HG03064 (cell line): ENCODE measurements around the gene CSDE1.
A peak's percentile ranks its signal among the peaks of the same experiment; 100 is the strongest.

Experiments used
- ATAC-seq: cut with Tn5 transposase; IDR thresholded peaks from one replicate; pipeline ENCODE4 v1.9.1; 2021; ENCODE audit warnings: low read depth; ENCODE audit not compliant: unreplicated experiment

Gene CSDE1

DNA sequence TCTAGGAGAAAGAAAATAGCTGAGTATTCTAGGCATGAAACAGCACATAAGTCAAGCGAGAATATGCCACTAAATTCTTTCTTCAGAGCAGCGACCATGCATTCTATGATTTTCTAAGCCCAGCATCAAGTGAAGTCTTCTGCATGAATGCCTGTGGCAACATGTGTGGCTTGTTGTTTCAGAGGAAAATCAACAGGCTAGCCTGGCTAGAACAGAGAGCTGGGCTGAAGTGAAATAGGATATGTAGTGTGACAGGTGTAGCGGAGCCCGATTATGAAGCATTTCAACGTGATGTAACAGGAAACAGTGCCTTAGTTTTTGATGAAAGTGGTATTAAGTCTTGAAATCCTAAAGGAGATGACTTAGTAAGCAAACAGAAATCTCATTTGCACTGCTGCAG, 7.0 kb downstream of the CSDE1 start:
- no peak for ATAC-seq

DNA sequence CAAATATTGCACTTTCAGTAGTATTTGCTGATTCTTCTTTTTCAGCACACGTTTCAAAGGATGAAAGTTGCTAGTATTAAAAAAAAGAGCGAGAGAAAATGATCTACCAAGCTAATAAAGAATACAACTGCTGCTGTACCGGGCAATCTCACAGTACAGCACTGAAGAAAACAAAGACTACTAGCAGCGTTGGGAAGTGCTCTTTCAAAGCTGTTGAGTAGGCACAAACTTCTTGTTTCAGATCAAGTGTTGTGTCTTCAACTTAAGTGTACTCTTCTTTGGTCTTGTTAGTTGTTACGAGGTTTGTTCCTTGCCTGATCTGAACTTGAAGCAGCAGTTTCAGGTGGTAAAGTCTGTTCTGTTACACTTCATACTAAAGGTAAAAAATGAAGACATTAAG, 7.9 kb downstream of the CSDE1 start:
- ATAC-seq = no peak

DNA sequence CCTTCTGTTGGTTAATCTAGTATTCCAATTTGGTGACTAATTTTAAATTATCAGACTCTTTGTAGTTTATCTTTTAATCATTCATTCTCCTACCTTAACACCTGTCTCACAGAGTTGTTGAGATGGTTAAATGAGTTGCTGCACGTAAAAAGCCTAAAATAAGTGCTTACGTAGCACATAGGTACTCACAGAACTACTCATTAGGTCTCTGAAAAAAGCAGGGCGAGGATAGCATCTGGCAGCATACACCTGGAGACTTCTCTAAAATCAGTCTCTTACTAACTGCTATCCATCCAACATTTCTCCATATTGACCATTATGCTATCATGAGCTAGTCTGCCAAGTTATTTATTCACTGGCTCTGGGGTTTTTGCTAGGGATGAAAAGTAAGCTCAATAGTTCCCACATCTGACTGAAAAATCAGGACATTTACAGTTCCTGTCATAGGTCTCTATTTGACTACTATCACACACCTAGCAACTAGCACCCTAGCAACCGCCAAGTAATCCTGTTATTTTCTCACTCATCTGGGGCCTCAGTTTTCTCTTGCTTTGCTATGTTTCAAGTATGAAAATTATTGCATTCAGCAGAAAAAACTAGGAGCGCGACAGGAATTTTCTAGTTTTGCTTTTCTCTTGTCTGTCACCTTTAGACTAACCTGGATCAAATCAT, 11.2 kb downstream of the CSDE1 start:
- ATAC-seq = no peak

DNA sequence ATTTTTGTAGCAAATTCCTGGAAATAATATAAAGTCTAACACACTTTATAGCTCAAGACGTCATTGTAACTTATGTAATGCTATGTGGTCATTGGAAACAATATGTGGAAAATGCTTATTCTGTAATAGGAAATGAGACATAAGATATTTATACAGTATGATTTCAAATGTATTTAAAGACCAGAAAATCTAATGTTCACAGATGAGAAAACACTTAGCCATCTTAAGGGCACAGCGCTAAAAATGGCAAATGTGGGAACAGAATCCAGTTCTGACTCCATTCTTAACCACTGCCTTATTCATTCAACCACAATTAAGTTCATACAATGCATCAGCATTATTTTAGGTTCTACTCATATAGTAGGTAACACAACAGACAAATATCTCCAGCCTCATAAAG, 12.5 kb downstream of the CSDE1 start:
- no peak for ATAC-seq

DNA sequence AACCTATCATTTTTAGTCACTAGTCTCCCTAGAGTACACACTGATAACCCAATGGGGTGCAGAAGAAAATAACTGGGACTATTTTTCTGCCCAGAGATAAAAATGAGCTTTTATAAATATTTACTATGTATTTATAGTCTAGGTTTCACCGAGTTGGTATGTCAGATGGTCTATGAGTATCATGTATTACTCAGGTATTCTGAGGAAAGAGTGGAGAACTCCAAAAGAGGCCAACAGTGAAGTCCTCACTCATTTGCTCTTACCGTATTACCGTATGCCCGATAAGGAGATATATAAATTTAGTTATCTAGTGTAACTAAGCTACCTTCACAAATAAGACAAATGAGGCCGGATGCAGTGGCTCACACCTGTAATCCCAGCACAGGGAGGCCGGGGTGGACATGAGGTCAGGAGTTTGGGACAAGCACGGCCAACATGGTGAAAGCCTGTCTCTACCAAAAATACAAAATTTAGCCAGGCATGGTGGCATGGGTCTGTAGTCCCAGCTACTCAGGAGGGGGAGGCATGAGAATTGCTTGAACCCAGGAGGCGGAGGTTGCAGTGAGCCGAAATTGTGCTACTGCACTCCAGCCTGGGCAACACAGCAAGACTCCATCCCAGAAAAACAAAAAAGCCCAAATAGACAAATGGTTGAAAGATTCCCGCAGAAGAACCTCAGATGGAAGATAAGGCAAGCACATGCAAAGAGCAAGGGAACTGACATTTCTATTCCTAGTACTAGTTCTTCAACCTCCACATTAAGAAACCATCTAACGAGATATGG, 15.6 kb downstream of the CSDE1 start:
- ATAC-seq = no peak

DNA sequence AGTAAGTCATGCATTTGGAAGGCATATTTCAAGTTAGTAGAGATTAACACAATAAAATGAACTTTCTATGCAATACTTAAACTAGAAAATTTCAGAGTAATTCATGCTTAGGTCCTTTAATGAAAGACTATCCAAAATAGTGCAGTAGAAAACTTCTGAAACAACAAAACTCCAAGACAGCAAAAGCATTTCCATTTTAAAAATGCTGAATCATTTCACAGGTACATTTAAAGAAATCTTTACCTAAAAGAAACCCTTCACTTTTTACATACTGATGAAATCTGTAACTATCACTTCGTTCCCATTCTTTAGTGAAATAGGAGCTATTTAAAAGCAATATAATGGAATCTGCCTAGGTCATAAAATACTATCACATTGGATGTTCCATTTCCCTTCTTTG, 17.5 kb downstream of the CSDE1 start:
- no peak for ATAC-seq

DNA sequence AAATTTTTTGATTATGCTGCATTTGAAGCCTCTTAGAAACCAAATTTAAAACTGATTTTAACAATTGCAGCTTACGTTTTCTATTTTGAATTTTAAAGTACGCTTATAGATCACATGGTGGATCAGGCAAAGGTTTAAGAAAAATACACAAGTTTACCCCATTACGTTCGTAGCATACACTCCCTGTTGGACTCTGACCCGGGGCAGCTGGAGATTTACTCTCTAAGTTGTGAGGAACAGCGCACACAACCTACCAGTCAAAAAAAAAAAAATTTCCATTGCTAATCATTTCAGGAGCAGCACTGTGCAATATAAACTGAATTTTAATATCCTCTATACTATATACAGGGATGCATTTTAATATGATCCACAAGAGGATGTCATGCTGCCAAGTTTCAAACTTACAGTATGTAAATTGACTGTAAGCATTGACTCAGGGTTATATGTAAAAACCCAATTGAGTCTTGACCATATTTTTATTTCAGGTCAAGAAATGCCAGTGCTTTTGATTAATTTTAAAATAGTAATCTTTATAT, 20.4 kb downstream of the CSDE1 start:
- ATAC-seq = no peak

DNA sequence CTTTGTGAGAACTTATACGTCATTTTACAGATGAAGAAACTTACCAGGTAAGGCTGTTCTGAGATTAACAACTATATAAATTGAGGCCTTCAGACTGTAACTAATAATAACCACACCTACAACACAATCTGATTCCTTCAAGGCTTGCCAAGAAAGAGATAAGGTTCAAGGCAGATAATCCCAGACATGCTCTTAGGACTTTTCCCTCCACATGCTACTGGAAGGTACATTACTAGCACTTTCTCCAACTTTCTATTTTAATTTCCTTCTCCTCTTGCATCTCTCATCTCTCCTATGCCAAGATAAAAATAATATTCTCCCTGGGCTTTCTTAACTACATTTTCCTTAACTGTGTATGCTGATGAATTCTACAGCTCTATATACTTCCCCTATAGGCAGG, 22.3 kb downstream of the CSDE1 start:
- no peak for ATAC-seq

DNA sequence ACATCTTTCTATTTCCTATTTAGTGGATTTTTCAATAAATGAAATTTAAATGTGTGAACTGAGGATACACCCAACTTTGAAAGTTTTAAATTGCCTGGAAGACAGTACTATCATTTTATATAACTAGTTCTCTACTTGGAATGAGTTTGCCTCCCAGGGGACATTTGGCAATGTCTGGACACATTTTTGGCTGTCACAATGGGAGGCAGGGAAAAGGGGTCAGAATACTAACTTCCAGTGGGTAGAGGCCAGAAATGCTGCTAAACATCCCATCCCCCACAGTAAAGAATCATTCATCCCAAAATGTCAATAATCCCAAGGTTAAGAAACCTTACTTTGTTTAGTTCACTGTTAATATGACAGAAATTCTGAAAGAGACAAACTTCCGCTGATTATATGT, 28.0 kb downstream of the CSDE1 start:
- ATAC-seq = no peak

DNA sequence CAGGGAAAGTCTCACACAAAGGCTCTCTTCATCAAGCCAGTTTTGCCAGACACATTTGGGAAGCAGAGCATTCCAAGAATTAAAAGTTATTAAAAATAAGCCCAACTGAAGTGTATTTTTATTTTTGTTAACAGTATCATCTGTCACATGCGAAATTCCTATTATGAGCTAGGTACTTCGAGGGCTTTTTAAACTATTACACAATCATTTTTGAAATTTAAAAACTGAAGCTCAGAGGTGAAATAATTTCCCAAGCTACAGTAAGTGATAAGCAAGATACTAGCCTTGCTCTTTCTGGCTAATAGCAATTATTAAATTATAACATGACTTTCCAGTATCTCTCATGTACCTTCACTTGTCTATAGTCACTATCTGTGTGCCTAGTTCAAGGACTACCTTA, 29.2 kb downstream of the CSDE1 start:
- ATAC-seq = no peak

DNA sequence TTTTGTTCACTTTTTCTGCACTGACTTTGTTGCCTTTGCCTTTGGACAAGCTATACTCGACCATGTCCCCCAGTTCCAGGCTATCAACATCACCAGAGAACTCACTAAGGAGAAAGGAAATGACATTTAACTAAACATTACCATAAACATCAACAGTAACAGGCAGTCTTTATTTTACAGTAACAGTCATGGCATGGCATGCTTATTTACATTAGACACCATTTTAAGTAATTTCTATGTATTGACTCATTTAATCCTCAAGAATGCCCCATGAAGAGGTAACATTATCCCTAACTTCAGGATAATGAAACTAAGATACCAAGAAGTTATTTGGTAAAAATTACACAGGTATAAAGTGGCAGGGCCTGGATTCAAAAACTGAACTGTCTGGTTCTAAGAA, 32.6 kb downstream of the CSDE1 start:
- no peak for ATAC-seq

DNA sequence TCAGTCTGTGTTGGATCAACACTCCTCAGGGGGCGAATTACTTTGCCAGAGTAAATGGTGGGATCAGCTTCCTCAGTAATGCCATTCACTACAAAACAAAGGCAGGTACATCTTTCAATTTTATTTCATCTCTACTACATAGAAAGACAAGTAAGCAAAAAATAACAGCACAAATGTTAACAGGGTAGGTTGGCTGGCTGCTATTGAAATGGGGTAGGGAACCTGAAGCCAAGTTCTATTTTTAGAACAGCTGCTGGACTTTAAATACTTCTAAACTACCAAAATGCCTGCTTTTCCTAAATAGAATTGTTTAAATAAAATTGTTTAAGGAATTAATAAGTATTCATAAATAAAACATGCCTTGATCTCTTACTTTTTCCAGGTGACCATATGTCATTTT, 33.9 kb downstream of the CSDE1 start:
- ATAC-seq = no peak

DNA sequence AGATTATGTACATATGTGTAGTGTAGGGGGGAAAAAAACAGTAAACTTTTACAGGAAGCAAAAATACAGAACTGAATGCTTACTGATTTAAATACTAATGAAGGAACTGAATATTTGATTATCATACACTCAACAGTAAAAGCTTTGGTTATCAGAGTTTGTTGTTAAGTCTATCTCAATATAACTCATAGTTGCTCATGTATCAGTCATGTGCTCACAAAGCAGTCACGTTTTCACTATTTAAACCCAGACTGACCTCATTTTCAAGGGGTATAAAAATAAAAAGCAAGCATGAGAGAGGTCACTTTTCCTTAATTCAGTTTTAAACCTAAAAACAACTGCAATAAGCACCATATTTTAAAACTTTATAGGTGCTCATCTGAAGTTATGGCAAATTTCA, 34.3 kb downstream of the CSDE1 start:
- no peak for ATAC-seq

DNA sequence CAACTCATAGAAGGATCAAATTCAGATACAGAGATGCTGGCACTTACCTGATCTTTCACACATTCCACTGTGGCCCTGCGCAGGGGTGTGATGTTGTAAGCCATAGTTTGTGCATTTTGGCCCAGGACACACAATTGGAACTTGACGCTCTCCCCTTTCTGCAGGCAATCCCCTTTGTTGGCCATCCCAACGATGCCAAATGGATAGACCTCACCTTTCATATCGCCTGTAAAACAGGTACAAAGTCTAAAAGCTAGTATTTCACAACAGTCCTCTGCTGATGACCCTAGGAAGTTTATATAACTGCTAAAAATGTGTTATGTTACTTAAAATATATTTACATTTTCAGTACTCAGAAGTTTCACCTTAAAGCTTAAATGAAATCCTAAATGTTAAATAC, 37.3 kb downstream of the CSDE1 start:
- ATAC-seq = no peak

DNA sequence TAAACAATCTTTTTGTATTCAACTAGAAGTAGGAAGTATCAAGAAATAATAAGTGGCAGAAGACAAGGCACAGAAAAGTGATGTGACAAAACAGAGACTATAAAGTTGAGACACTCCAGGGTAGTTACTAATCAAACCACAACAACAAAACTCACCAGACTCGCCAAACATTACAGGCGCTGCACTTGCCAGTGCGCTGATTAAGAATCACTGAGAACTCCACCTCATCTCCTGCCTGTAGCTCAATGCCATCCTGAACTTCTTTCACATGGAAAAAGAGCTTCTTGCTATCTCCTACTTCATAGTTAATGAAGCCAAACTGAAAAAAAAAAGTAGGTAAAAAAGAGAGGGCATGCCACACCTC, 38.4 kb downstream of the CSDE1 start:
- no peak for ATAC-seq

DNA sequence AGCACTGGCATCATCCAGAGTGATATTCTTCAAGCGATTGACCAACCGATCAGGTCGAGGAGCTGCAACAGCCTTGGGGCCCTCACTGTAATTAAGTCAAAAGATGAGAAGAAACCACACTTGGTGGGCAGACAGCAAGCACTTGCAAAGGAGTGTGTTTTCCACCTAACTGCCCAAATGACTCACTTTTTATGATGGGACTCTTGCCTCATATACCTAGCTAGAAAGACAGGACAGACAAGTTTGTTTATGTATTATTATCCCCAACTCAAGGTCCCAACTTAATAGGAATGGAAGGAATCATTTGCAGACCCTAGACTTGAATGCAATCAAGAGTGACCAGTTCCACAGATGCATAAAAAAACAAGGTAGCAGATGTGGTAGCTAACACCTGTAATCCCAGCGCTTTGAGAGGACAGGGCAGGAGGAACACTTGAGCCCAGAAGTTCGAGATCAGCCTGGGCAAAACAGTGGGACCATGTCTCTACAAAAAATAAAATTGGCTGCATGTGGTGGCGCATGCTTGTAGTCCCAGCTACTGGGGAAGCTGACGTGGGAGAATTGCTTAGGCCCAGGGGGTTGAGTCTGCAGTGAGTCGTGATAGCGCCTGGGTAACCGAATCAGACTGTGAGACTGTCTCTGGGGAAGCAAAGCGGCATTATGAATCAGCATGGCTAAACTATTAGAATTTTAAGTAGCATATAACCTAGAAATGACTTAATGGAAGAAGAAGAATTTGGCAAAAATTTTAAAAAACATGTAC, 38.9 kb downstream of the CSDE1 start:
- no peak for ATAC-seq

DNA sequence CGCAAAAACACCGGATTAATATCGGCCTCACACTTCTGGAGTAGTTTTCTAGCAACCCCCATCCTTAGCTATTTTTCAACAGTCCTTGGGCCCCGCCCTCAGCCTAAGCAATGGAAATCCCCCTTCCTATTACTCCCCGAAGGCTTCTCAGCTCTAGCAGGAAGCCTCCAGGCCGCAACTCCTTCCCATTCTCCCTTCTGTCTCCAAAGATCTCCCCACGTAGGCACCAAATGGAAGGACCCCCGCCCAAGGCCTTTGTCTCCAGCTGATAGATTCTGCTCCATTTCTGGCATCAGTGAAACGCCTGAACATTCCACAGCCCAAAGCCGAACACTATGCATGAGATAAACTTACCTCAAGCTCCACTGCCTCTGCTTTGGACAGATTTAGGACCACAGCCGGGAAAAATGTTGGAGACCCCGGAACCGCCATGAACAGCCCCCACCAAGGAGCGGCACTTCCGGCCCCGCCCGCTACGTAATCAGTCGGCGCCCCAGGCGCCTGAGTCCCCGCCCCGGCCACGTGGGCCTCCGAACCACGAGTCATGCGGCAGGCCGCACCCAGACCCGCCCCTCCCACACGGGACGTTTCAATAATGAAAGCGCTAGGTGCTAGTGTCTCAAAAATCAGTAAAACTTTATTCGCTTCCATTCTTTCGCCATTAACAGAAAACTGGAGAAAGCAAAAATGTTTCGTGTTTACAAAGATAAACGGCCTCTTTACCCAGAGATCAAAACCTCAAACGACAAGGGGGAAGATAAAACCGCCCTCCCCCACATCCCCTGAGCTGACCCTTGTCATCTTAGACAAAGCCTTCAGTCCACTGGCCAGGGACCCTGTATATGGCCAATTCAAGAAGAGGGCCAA, 41.2 kb downstream of the CSDE1 start, which contains the start of gene NRAS:
TSS of gene NRAS (minus strand) at position 468 of the 867 bp plus-strand sequence. CDS start 611 bp downstream, outside the sequence.
- peak; percentile 88 for ATAC-seq

DNA sequence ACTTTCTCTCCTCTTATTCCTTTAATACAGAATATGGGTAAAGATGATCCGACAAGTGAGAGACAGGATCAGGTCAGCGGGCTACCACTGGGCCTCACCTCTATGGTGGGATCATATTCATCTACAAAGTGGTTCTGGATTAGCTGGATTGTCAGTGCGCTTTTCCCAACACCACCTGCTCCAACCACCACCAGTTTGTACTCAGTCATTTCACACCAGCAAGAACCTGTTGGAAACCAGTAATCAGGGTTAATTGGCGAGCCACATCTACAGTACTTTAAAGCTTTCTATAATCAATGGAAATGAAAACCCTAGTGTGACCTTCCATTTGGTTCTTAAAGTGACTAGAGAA, 41.9 kb downstream of the CSDE1 start:
- ATAC-seq = no peak

DNA sequence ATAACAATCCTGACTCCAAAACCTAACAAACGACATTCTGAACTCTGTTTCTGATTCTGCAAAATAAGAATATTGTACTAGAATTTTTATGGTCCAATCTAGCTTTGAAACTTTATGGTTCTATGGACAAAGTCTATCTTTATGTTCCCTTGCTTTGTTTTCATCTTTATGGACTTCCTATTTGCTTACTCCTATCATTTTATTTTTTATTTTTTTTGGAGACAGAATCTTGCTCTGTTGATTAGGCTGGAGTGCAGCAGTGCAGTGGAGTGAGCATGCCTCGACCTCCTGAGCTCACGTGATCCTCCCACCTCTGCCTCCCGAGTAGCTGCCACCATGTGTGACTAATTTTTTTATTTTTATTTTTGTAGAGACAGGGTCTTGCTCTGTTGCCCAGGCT, 44.8 kb downstream of the CSDE1 start:
- ATAC-seq = no peak

DNA sequence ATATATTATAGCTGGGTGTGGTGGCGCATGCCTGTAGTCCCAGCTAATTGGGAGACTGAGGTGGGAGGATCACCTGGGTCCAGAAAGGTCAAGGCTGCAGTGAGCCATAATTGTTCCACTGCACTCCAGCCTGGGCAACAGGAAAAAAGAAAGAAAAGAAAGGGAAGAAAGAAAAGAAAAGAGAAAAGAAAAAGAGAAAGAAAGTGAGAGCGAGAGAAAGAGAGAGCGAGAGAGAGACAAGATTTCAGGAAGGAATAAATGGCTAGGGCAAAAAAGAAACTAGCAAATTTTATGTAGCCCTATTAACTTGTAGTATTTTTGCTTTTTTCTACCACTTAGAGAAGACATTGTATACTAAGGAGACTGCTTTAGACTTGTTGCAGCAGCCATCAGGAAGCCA, 47.4 kb downstream of the CSDE1 start:
- no peak for ATAC-seq

DNA sequence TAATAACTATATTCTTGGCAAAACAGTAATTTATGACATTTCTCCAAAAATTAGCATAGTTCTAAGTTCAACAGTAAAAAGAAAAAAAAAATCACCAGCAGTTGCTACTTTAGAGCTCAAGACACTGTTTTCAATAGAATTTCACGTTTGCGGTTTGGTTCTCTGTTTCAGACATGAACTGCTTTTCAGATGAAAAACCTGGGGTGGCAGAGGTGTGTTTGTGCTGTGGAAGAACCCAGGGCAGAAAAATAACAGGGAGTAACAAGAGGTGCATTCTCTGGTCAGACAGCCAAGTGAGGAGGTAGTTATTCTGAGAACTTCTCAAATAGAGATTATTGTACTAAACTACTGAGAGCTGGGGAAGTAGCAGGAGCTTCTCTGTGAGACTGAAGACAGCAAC, 50.2 kb downstream of the CSDE1 start:
- ATAC-seq = no peak
